ENCODE data around the gene LRRFIP1.

The LRRFIP1 gene

GRCh38 chr2:237672731-237673129, 45.3 kb downstream of the LRRFIP1 start:
- no peak for DNase-seq (ENCODE audit: low read depth)
- H3K4me3 ChIP-seq (ENCODE audit: low read length) = no peak overlapping the region
- TF ChIP-seq, protein P1, sequence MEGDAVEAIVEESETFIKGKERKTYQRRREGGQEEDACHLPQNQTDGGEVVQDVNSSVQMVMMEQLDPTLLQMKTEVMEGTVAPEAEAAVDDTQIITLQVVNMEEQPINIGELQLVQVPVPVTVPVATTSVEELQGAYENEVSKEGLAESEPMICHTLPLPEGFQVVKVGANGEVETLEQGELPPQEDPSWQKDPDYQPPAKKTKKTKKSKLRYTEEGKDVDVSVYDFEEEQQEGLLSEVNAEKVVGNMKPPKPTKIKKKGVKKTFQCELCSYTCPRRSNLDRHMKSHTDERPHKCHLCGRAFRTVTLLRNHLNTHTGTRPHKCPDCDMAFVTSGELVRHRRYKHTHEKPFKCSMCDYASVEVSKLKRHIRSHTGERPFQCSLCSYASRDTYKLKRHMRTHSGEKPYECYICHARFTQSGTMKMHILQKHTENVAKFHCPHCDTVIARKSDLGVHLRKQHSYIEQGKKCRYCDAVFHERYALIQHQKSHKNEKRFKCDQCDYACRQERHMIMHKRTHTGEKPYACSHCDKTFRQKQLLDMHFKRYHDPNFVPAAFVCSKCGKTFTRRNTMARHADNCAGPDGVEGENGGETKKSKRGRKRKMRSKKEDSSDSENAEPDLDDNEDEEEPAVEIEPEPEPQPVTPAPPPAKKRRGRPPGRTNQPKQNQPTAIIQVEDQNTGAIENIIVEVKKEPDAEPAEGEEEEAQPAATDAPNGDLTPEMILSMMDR (IDR thresholded peaks at IDR 0.05; ENCODE audit: insufficient read depth, low read depth, low read length, missing control alignments) = no peak

- peak overlapping the region; percentile 32 for H3K4me3 ChIP-seq (ENCODE audit: low read length)
- peak; percentile 81 for DNase-seq (ENCODE audit: low read depth)
- TF ChIP-seq, protein P1 (IDR thresholded peaks at IDR 0.05; ENCODE audit: insufficient read depth, low read depth, low read length, missing control alignments) = peak; percentile 81
These were observed 46.0 kb downstream of the LRRFIP1 start for GRCh38 chr2:237673130-237674001.

- TF ChIP-seq, protein P1 (IDR thresholded peaks at IDR 0.05; ENCODE audit: insufficient read depth, low read depth, low read length, missing control alignments) = no peak
- H3K4me3 ChIP-seq (ENCODE audit: low read length) = no peak overlapping the region
- DNase-seq (ENCODE audit: low read depth) = peak; percentile 75
These were observed 47.4 kb downstream of the LRRFIP1 start for GRCh38 chr2:237674731-237675276.

- DNase-seq (ENCODE audit: low read depth) = no peak
- TF ChIP-seq, protein P1 (IDR thresholded peaks at IDR 0.05; ENCODE audit: insufficient read depth, low read depth, low read length, missing control alignments) = no peak
- H3K4me3 ChIP-seq (ENCODE audit: low read length) = no peak overlapping the region
These were observed 47.9 kb downstream of the LRRFIP1 start for GRCh38 chr2:237675316-237675715.

DNA sequence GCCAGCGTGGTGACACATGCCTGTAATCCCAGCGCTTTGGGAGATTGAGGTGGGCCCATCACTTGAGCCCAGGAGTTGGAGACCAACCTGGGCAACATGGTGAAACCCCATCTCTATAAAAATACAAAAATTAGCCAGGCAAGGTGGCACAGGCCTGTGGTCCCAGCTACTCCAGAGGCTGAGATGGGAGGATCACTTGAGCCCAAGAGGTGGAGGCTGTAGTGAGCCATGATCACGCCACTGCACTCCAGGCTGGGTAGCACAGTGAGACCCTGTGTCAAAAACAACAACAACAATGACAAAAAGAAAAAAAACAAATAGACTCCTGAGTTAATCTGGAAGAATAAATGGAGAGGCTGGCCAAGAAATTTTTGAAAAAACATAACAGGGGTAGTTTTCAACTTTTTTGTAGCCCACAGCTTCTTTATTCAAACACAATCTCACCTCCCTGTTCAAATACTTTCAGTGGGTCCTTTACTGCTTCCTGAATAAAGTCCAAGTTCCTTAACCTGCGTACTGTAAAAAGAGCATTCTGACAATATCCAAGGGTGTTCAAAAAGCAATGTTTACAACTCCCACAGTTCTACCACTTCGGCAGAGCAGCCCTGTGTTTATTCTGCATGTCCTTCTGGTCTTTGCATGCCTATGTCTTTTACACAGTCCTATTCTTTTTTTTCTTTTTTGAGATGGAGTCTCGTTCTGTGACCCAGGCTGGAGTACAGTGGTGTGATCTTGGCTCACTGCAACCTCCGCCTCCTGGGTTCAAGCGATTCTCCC, 53.5 kb downstream of the LRRFIP1 start:
- TF ChIP-seq, protein P1 (IDR thresholded peaks at IDR 0.05; ENCODE audit: insufficient read depth, low read depth, low read length, missing control alignments) = no peak
- no peak for DNase-seq (ENCODE audit: low read depth)
- no peak overlapping the region for H3K4me3 ChIP-seq (ENCODE audit: low read length)

- TF ChIP-seq, protein P1 (IDR thresholded peaks at IDR 0.05; ENCODE audit: insufficient read depth, low read depth, low read length, missing control alignments) = no peak
- no peak overlapping the region for H3K4me3 ChIP-seq (ENCODE audit: low read length)
- no peak for DNase-seq (ENCODE audit: low read depth)
These were observed 54.8 kb downstream of the LRRFIP1 start for GRCh38 chr2:237682151-237682550.

Measured in epithelial cell of esophagus (primary cell).